Hindlimb muscle (tissue), 1 donor: ENCODE results near the gene ACTR6. TPM values are rescaled to one million over a fixed set of nuclear protein-coding genes. Genes with fewer than 3 reads are reported as not detected.
"Not testable (repeated sequence)": the region's sequence is repeated elsewhere in the genome, so short reads cannot be mapped to it uniquely, and the experiment has no call there.

Experiments used
- DNase-seq: peaks from one replicate; pipeline ENCODE4 v3.0.0-alpha.2; 2013
- polyA plus RNA-seq: library from polyadenylated mRNA; unstranded; fragments of 120-200 nt; gene quantifications from one replicate; pipeline ENCODE4 v1.2.1, GENCODE V29; 2013; ENCODE audit not compliant: insufficient read length

ACTR6 gene
- 20.0 TPM for polyA plus RNA-seq

DNA sequence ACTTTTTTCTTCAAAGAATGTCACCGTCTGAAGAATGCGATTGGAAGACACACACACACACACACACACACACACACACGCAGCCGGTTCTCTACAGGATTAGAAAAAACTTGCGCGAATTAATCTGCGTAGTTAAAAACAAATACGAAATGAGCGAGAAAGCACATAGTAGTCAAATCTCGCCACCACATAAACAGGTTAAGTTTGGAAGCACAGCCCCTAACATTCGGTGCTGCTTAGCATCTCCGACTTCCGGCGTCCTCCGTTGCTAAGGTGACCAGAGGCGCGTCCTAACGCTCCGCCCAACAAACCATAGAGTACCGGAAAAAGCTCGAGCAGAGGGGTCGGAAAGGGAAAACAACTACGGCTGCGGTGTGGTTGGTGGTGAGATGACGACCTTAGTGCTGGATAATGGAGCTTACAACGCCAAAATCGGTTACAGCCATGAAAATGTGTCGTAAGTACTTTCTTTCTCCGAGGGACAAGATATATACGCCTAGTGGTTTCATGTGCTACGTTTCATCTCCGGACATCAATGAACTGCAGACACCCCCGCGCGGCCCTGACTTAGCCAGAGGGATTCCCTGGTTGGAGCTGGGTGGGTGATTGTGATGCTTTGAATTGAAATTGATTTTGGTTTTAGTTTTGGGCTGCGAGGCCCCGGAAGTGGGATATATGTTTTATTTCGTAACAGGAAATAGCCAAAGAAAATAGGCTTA lies at the start of gene ACTR6:
ACTR6 (plus strand) TSS at position 353 of the 719 bp plus-strand sequence; CDS start at position 390, 37 bp downstream.
- peak; percentile 98 for DNase-seq

DNA sequence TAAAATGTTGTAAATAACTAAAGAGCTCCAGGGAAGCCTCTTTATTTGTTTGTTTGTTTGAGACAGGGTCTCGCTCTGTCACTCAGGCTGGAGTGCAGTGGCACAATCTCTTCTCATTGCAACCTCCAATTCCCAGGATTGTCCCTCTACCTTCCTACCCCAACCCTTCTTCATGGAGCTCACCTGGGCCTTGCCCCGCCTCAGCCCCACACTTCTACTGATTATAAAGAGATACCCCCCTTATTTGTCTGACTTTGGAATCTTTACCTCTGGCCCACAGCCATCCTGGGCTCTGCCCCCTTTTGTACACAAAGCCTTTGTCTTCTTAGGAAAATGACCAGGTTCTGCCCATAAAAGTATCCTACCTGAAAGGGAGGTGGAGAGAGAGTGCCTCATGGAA lies 48.8 kb upstream of the ACTR6 start:
- DNase-seq = no peak

DNA sequence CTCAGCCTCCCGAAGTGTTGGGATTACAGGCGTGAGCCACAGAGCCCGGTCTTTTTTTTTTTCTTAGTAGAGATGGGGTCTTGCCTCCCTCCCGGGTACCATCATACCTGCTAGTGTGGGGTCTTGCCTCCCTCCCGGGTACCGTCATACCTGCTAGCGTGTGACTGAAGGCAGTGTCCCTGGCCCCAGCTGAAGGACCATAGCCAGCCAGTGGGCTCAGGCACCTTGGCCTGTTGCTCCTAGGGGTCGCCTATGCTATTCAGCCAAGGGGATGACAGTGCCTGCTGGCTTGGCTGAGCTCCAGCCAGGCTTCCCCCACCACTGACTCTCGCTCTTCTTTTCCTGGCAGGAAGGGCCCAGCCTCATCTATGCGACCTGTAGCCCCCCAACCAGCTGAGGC lies 47.5 kb upstream of the ACTR6 start:
- DNase-seq = no peak

DNA sequence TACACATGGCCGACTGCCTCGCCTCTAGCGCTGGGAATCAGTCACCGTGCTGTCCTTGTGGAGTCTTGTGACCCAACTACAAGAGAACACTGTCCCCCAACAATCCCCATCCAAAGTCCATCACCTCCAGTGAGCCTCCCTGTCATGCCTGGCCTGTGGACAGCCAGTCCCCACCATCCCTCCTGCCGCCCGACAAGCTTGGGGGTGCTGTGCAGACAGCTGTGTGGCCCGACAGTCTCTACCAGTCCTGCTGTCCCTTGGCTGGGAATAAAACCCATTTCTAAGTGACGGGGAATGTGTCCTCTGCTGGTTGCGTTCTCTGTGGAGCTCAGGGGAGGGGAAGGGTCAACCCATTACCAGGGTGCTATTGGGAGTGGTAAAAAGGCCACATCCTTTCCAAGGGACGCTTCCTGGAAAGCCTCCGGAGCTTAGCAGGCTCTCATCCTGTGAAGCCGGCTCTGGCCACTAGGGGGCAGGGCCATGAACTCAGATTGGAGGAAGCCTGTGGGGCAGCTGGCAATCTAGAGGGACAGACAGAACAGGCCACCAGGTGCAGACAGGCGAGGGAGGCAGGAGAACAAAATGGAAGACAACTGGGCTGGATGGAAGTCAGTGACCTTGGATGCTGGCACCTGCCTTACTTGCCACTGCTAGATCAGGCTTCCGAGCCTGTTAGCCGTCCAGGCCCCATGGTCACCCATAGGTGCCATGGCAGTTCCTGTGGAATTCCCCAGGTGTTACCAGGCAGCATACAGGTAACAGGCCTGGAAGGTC lies 46.0 kb upstream of the ACTR6 start:
- peak; percentile 15 for DNase-seq

DNA sequence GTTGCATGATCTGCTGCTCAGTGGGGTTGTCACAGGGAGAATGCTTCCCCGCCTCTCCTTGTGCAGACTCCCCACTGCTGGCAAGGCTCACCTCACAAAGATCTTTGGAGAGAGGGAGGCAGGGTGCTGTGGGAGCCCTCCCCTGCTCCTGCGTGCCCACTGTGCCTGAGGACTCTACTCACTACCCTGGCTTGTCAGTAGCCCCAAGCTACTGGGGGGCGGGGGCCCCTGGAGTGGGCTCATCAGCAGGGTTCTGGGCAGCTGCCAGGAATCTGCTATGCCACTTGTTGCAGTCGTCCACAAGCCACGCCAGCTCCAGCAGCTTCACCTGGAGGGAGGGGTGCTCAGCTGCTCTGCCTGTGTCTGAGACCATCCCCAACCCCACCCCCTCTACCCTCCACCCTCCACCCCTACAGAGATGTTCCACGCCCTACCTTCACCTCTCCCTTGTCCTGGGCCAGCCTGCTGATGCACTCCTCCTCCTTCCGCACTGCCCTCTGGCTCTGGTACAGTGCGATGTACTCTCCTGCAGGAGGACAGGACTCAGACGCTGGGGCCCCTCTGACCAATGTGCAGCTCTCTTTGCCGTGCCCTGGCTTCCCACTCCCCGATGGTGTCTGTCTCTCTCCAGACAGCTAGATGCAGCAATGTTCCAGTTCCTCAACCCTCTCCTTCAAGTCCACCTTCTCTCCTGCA lies 43.7 kb upstream of the ACTR6 start:
- DNase-seq = no peak

DNA sequence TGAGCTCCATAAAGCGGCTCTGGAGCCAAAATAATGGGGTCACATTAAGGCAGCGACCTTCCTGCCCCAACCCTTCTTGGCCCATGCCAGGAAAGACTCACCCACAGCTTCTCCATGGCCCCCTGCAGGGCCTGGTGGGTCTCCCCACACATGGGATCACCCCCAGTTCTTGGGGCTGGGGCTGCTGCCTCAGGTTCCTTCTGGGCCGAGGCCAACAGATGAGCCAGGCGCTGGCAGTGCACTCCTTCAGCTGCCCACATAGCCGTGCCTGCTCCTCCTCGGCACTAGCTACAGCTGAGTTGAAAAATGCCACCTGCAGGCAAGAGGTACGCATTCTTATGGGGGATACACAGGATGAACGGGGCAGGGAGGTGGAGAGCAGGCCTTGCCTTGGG lies 43.2 kb upstream of the ACTR6 start:
- no peak for DNase-seq

DNA sequence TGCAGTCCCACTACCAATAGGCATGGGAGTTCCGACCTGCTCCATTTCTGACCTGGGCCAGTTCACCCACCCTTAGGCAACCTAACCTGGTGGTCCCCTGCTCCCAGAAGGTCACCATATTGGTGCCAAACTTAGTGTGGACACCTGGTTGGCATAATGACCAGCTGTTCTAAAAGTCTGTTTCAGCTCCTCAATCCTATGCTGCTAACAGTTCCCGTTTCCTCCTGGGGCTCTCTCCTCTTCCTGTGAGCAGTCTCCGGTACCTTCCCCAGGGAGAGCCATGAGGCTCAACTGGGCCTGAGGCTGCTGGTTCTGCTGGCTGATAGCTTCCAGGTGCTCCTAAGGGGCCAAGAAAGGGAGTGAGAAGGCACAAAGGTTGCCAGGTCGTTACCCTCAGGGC lies 42.1 kb upstream of the ACTR6 start:
- DNase-seq = no peak

DNA sequence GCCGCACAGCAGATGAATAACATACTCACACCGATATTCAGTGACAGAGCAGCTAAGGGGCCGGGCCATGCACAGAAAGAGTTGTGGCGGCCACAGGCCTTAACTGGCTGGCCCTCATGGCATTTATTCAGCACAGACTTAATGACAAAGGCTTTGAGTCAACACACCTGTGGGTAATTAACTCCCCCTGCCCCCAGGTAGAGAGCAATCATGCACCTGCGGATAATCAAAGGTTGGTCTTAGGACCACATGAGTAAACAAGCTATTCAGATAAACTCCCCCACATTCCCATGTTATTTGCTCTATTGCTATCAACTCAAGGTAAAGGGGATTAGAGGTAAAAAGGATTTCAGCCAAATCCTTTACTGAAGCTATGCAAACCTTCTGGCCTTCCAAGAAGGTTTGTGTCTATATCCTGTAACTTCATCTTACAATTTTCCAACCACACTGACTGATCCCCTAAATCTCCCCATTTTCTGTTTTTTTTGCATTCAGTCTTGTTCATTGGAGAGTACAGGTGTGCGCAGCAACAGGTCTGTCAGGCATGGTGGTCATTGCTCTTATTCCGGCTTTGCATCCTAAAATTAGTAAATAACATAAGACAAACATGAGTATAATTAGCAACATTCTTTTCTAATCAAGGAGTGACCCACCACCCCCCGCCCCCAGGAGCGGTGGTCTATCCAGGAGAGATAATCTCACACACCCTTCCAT lies 41.1 kb upstream of the ACTR6 start:
- no peak for DNase-seq

DNA sequence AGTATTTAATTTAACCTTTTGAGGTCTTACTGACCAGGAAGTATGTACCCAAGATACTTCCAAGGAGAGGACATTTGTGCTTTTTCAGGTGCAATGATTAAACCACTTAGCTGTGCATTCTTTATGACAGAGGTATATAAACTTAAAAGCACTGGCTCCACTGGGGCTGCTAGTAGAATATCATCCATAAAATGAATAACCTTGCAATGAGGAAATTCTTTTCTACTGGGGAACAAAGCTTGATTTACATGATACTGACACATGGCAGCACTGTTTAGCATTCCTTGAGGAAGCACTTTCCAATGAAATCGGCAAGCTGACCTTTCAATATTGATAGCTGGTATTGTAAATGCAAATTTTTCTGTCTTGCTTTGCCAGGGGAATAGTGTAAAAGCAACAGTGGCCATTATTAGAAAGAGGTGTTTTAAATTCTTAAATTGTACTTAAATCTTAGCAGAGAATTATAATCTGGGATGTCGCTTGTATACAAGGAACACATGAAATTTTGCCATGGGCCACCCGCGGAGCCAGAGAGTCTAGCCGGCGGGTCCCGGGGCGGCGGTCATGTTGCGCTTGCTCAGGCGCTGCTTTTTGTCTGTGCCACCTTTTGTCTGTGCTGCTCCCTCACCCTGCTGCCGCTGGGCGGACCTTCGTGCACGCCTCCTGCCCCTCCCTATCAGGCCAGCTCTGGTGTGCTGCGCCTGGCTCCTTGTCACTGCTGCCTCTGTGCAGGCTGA lies 37.0 kb upstream of the ACTR6 start:
- peak; percentile 47 for DNase-seq

DNA sequence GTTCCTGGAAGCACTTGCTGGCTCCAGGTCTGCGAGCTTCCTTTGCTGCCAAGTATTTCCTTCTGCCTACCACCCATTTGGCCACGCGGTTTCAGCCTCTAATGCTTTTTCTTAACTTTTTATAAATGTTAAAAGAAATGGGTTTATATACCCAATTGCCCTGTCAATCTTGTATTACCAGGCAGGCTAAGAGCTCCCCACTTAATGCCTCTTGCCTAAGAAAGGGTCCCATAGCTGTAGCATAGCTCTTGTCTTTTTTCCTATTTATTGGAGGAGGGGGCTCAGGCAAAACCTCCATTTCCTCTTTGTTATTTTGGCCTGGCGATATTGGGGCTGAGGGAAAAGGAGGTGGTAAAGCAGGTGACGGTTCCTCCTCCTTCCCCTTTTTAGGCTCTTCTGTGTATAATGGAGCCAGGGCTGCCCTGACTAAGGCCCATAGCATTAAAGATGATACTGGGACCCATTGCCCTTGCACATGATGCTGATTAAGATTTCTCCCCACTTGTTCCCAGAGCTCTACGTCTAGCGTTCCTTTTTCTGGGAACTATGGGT lies 36.4 kb upstream of the ACTR6 start:
- no peak for DNase-seq

DNA sequence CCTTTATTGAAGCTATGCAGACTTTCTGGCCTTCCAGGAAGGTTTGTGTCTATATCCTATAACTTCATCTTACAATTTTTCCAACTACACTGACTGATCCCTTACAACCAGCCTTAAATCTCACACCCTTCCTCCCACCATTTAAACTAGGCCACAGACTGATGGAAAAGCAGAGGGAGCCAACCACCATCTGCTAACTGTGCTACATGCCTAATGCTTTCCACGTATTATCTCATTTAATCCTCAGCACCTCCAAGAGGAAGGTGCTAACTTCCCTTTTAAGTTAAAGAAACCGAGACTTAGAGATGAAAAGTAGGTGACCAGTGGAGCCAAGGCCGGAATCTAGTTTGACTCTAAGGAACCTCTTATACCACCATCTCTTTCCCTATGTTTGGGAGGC lies 35.3 kb upstream of the ACTR6 start:
- DNase-seq = no peak

DNA sequence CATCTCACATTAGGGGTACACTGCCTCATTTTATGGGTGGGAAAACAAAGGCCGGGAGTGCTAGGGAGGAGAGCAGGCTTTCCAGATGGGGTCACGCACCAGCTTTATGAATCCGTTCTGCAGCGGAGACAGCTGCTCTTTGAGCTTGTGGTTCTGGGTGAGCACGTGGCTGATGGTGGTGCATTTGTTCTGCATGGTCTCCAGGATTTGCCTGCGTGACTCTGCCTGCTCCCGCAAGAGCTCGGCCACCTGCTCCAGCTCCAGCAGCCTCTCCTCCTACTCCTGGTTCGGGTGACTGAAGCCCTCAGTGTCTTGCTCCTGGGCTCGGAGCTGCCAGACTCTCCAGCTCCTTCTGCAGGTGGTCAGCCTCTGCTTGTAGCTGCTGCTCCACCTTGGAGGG lies 34.4 kb upstream of the ACTR6 start:
- DNase-seq = no peak

DNA sequence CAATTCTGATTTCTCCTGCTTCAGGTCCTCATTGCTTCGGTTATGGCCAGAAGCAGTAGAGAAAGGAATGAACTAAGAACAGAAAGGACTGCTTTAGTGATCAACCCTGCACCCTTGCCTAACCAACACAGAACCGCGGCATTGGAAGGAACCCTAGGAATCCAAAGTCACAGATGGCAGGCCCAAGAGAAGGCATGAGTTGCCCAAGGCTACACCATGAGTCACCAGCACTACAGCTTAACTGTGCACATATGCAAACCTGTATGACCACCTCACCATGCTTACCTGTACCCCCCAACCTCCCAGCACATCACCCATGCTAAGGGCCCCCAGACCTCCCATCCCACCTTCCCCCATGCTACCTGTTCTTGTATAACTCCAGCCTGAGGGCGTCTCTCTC lies 32.1 kb upstream of the ACTR6 start:
- DNase-seq = no peak

DNA sequence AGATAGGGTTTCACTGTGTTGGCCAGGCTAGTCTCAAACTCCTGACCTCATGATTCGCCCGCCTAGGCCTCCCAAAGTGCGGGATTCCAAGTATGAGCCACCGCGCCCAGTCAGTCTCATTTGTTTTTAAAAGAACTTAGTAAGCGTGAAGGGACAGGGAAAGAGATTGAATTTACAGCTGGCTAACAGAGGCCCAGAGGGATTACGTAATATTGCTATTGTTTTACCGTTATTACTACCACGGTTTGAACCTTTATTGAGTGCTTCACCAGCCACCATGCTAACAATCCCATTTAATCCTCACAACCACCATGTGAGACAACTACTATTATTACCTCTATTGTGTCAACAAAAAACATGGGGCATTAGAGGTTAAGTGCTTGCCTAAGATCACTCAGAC lies 31.3 kb upstream of the ACTR6 start:
- DNase-seq = no peak

DNA sequence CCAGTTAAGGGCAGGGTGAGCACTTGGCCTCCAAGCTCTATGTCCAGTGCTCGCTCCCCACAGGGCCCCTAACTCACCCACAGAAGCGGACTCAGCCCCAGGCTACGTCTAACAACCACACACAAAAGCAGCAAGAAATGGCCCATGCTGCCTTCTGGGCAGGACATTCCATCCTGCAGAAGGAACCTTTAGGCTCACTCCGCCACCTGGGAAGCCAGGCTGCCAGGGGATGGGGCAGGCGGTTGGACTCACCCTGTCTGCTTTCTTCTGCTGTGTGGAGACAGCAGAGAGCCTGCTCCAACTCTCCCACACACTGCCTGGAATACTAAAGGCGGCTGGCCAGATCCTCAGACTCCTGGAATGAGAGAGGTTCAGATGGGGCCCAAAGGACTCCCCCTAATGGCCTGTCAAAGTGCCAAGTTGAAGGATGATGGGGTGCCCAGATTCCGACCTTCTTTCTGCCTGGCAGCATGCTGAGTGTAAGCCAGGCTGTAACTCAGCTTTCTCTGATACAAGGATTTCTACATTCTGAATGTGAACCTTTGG lies 30.2 kb upstream of the ACTR6 start:
- DNase-seq = no peak

DNA sequence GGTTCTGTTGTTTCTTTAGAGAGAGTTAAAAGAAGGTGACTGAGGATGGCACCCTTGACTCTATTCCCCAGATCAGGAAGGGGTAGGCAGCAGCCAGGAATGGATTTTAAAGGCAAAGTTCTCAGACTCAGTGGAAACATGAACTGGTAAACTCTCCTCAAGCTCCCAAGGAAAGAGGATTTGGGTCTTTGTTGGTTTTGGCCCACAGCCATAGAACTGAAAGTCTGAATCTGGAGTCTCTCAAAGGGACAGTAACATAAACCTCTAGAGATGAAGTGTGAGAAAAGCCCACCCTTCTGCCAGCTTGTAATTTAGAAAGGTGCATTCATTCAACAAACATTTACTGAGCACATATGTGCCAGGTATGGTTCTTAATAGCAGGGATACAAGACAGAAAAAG lies 29.4 kb upstream of the ACTR6 start:
- DNase-seq = no peak

DNA sequence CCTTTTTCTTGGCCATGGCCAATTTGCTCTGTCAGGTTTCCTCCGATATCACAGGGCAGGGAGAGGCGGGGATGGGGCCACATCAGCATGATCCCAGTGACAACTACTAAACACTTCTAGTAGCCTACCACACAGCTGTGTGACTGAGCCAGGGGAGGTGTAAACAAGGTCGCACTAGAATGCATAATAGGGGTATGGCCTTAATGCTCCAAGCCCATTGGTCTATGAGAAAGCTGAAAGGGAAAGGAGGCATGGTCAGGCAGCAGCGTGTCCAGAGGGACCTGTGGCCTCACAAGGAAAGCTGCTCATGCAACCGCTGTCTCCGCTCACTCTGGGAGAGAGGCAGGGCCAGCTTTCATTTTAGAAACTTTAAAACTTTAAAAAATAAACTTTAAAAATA lies 27.5 kb upstream of the ACTR6 start:
- DNase-seq = no peak

DNA sequence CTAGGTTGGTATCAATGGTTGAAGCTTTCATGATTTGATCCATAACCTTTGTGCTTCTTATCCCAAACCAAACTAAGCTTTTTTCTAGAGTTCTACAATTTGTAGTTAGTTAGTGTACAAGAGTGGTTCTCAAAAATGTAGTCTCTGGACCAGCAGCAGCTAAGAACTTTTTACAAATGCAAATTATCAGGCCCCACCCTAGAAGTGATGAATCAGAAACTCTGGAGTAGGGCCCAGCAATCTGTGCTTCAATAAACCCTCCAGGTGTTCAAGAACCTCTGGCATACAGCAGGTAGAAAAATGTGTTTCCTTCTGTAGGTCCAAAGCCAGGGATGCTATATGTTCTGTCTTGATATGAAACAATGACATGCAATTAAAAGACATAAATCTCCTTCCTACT lies 26.1 kb upstream of the ACTR6 start:
- DNase-seq = no peak

DNA sequence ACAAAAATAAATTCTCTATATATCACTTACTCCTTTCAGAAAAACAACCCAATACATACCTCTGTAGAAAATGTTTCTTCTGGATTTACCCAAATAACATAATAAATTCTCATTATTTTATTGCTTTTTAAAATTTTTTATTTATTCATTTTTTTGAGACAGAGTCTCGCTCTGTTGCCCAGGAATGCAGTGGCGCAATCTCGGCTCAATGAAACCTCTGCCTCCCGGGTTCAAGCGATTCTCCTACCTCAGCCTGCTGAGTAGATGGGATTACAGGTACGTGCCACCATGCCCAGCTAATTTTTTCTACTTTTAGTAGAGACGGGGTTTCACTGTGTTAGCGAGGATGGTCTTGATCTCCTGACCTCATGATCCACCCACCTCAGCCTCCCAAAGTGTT lies 24.1 kb upstream of the ACTR6 start:
- DNase-seq = not testable (repeated sequence)

DNA sequence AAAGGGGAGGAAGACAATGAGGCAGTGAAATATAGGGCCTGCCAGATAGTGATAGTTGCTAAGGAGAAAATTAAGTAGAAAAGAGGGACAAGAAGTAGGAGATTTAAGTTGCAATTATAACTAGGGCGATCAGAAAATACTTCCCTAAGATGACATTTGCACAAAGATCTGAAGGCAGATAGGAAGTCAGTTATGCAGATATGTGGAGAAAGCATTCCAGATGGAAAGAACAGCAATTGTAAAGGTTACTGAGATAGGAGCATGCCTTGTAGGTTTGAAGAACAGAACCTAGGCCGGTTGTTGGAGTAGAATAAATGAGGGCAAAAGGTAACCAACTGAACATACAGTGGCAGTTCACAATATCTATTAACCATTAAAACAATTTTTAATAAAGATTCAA lies 21.4 kb upstream of the ACTR6 start:
- DNase-seq = no peak

DNA sequence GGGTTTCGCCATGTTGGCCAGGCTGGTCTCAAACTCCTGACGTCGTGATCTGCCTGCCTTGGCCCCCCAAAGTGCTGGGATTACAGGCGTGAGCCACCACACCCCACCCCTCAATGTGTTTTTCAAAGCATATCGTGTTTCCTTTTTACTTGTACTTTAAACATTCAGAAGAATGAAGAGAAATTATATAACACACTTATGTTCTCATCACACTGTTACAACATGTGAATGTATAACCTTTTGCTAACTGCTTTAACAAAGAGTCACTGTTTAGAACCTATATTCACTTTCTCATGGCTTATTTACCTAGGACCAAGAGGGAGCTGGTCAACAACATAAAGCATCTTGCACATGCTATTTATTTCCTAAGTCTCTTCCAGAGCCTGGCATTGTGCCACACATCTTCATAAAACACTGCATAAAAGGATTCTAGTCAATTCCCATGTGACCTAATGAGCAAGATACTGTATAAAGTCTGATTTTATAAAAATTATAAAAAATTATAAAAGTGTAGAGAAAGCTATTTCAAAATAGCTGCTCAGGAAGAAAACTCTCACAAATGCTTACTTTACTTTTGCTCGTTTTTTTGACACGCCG lies 16.0 kb upstream of the ACTR6 start:
- DNase-seq = no peak
